GM18498 (cell line): ENCODE data around the gene GC.
A peak's percentile ranks its signal among the peaks of the same experiment; 100 is the strongest.
"Not testable (repeated sequence)": the region's sequence is repeated elsewhere in the genome, so short reads cannot be mapped to it uniquely, and the experiment has no call there.

Experiments used
- ATAC-seq: cut with Tn5 transposase; IDR thresholded peaks from one replicate; pipeline ENCODE4 v1.9.1; 2021; ENCODE audit warnings: mild to moderate bottlenecking, moderate library complexity; ENCODE audit not compliant: unreplicated experiment

The GC gene

GRCh38 chr4:71768123-71768522, 15.8 kb downstream of the GC start:
- ATAC-seq = no peak

- no peak for ATAC-seq
Observed at GRCh38 chr4:71765821-71766383, 18.0 kb downstream of the GC start.

GRCh38 chr4:71765350-71765749, 18.5 kb downstream of the GC start:
- ATAC-seq = no peak

GRCh38 chr4:71752383-71753042, 31.4 kb downstream of the GC start:
- no peak for ATAC-seq

GRCh38 chr4:71749008-71749594, 34.8 kb downstream of the GC start:
- ATAC-seq = no peak

- no peak for ATAC-seq
Observed at GRCh38 chr4:71746379-71746778, 37.5 kb downstream of the GC start.

GRCh38 chr4:71738782-71739181, 45.1 kb downstream of the GC start:
- not testable (repeated sequence) for ATAC-seq

GRCh38 chr4:71732706-71733105, 51.2 kb downstream of the GC start:
- no peak for ATAC-seq

- no peak for ATAC-seq
Observed at GRCh38 chr4:71732066-71732465, 51.8 kb downstream of the GC start.

- no peak for ATAC-seq
Observed at GRCh38 chr4:71729856-71730255, 54.0 kb downstream of the GC start.

- peak; percentile 68 for ATAC-seq
Observed at GRCh38 chr4:71713611-71714203, 70.2 kb downstream of the GC start.

GRCh38 chr4:71711985-71712348, 71.9 kb downstream of the GC start:
- no peak for ATAC-seq

GRCh38 chr4:71711044-71711984, 72.6 kb downstream of the GC start:
- no peak for ATAC-seq

GRCh38 chr4:71709961-71710360, 73.9 kb downstream of the GC start:
- no peak for ATAC-seq

GRCh38 chr4:71698141-71698540, 85.7 kb downstream of the GC start:
- ATAC-seq = no peak

GRCh38 chr4:71697031-71697430, 86.8 kb downstream of the GC start:
- ATAC-seq = no peak

GRCh38 chr4:71694961-71695360, 88.9 kb downstream of the GC start:
- no peak for ATAC-seq

- no peak for ATAC-seq
Observed at GRCh38 chr4:71692963-71693362, 90.9 kb downstream of the GC start.

GRCh38 chr4:71692198-71692597, 91.7 kb downstream of the GC start:
- no peak for ATAC-seq
